ENCODE results near the gene KIF16B.
"Not testable (repeated sequence)": the region's sequence is repeated elsewhere in the genome, so short reads cannot be mapped to it uniquely, and the experiment has no call there.

Gene KIF16B

DNA sequence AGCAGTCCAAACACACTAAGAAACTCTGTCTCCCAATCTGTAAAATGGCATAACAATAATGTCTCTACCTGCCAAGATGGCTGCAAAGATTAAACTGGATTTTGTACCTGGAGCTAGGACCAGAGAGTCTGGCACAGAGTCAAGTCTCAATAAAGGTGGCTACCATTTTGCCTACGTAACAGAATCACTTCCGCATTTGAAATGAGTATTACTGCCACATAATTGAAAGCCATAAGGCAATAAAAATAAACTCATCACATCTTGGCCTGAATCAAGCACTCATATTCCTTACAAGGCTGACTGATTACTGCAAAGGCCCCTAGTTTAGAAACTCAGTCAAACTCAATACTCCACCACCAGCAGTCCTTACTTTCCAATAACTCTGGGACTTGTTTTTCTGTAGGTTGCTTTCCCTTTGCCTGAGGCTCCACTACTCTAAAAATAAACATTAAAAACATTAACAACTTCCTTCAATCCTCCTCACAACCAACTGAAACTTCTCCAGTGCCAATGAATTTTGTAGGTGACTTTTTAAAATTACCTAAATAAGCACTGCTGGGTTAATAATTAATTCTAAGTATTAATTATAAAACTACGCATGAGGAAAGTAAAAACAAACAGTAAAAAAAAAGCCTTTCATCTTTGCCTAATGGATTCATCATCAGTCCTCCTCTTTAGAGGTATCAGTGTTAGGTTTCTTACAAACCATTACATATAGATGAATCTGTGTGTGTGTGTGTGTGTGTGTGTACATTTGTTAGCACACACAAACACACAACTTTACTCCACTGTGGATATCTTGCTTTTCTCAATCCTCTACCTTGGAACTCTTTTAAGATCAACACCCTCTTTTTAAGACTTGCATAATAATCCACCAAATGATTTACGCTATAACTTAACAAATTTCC lies 3.7 kb downstream of the KIF16B start:
- H3K36me3 ChIP-seq (ENCODE audit: control insufficient read depth in 1 of 2, insufficient read depth in 2 of 2, low read depth in 1 of 2, low read length in 2 of 2), result no peaks in the 10 kb centered on the region
- H3K27me3 ChIP-seq (ENCODE audit: control insufficient read depth in 1 of 2, insufficient read depth in 1 of 2, low read length in 2 of 2), result no peaks in the 10 kb centered on the region
- H2AK5ac ChIP-seq (ENCODE audit: low read length, severe bottlenecking), result no peak overlapping the region
- H4K91ac ChIP-seq (ENCODE audit: low read length), result no peak overlapping the region
- H3K18ac ChIP-seq (ENCODE audit: low read depth in 1 of 2, low read length in 2 of 2), result no peak overlapping the region
- no peak overlapping the region for H3K4ac ChIP-seq (ENCODE audit: low read depth in 1 of 2, low read length in 2 of 2)
- no peak overlapping the region for H2BK5ac ChIP-seq (ENCODE audit: low read depth, low read length, poor library complexity, severe bottlenecking)
- H3K4me3 ChIP-seq (ENCODE audit: insufficient read depth in 1 of 2, low read depth in 1 of 2, low read length in 2 of 2), result no peak overlapping the region
- H3K9me3 ChIP-seq (ENCODE audit: control insufficient read depth, low read length), result no peaks in the 10 kb centered on the region
- no peak overlapping the region for H3K14ac ChIP-seq (ENCODE audit: low read length in 2 of 2)
- no peak for DNase-seq
- H2BK12ac ChIP-seq (ENCODE audit: low read length in 2 of 2), result no peak overlapping the region
- 96% methylated on average over 2 of the region's 4 CpGs for WGBS
- no peak overlapping the region for H3K27ac ChIP-seq (ENCODE audit: low read length, poor library complexity, severe bottlenecking)
- peaks cover 4% of the 10 kb centered on the region for H3K4me1 ChIP-seq (ENCODE audit: control insufficient read depth, insufficient read depth, low read depth, low read length)
- H4K8ac ChIP-seq (ENCODE audit: low read length), result no peak overlapping the region
- H3K79me1 ChIP-seq (replicated peaks; ENCODE audit: low read length, poor library complexity, severe bottlenecking), result peaks cover 30% of the 10 kb centered on the region
- H2BK120ac ChIP-seq (ENCODE audit: low read depth, low read length), result no peak overlapping the region
- H3K23ac ChIP-seq (ENCODE audit: low read length in 2 of 2), result no peak overlapping the region
- no peak overlapping the region for H2AFZ ChIP-seq (ENCODE audit: low read depth, low read length)
- H3K9ac ChIP-seq (ENCODE audit: low read length), result no peak overlapping the region
- no peak overlapping the region for H3K4me2 ChIP-seq (ENCODE audit: low read length, poor library complexity, severe bottlenecking)
- H2BK15ac ChIP-seq (ENCODE audit: low read depth, poor library complexity, severe bottlenecking), result no peak overlapping the region

DNA sequence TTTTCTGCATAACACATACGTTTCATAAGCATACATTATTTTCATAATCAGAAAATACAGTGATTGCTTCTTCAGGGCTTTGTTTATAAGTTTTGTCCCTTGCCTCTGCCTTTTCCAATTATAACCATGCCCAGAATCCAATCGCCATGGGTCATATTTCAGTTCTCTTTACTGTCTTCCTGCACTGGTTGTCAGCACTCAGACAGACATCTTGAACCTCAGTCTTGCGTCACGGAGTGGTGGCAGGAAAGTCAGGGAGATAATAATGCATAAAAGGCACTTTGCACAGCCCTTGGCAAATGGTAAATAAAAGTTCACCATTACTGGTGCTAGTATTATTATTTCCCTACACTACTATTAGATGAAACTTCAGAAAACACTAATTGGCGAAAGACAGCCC lies 7.2 kb downstream of the KIF16B start:
- Histone ChIP-seq H3K4me1 (ENCODE audit: control insufficient read depth, insufficient read depth, low read depth, low read length) (no peaks in the 10 kb centered on the region), H3K36me3 (ENCODE audit: control insufficient read depth in 1 of 2, insufficient read depth in 2 of 2, low read depth in 1 of 2, low read length in 2 of 2) (no peaks in the 10 kb centered on the region), H3K9me3 (ENCODE audit: control insufficient read depth, low read length) (no peaks in the 10 kb centered on the region), H3K23ac (ENCODE audit: low read length in 2 of 2) (no peak overlapping the region), H3K4ac (ENCODE audit: low read depth in 1 of 2, low read length in 2 of 2) (no peak overlapping the region), H3K9ac (ENCODE audit: low read length) (no peak overlapping the region), H4K8ac (ENCODE audit: low read length) (no peak overlapping the region), H3K14ac (ENCODE audit: low read length in 2 of 2) (no peak overlapping the region), H4K91ac (ENCODE audit: low read length) (no peak overlapping the region), H2BK15ac (ENCODE audit: low read depth, poor library complexity, severe bottlenecking) (no peak overlapping the region), H3K79me1 (replicated peaks; ENCODE audit: low read length, poor library complexity, severe bottlenecking) (peaks cover 28% of the 10 kb centered on the region), H3K27me3 (ENCODE audit: control insufficient read depth in 1 of 2, insufficient read depth in 1 of 2, low read length in 2 of 2) (no peaks in the 10 kb centered on the region), H2BK5ac (ENCODE audit: low read depth, low read length, poor library complexity, severe bottlenecking) (no peak overlapping the region), H3K4me3 (ENCODE audit: insufficient read depth in 1 of 2, low read depth in 1 of 2, low read length in 2 of 2) (no peak overlapping the region), H2AFZ (ENCODE audit: low read depth, low read length) (no peak overlapping the region), H3K27ac (ENCODE audit: low read length, poor library complexity, severe bottlenecking) (no peak overlapping the region), H2BK120ac (ENCODE audit: low read depth, low read length) (no peak overlapping the region), H3K18ac (ENCODE audit: low read depth in 1 of 2, low read length in 2 of 2) (no peak overlapping the region), H2AK5ac (ENCODE audit: low read length, severe bottlenecking) (no peak overlapping the region), H3K4me2 (ENCODE audit: low read length, poor library complexity, severe bottlenecking) (no peak overlapping the region), H2BK12ac (ENCODE audit: low read length in 2 of 2) (no peak overlapping the region)
- no peak for DNase-seq
- 95% methylated on average over 5 of the region's 5 CpGs for WGBS

DNA sequence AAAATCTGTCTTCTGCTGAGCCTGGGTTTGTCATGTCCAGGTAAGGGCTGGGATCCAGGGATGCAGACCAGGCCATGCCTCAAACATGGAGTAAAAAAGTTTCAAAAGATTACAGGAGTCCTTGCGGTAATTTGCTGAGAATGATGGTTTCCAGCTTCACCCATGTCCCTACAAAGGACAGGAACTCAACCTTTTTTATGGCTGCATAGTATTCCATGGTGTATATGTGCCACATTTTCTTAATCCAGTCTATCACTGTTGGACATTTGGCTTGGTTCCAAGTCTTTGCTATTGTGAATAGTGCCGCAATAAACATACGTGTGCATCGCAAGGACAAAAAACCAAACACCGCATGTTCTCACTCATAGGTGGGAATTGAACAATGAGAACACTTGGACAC lies 9.2 kb downstream of the KIF16B start:
- DNase-seq; H2AFZ ChIP-seq (ENCODE audit: low read depth, low read length): not testable (repeated sequence)
- 97% methylated on average over 5 of the region's 5 CpGs for WGBS

DNA sequence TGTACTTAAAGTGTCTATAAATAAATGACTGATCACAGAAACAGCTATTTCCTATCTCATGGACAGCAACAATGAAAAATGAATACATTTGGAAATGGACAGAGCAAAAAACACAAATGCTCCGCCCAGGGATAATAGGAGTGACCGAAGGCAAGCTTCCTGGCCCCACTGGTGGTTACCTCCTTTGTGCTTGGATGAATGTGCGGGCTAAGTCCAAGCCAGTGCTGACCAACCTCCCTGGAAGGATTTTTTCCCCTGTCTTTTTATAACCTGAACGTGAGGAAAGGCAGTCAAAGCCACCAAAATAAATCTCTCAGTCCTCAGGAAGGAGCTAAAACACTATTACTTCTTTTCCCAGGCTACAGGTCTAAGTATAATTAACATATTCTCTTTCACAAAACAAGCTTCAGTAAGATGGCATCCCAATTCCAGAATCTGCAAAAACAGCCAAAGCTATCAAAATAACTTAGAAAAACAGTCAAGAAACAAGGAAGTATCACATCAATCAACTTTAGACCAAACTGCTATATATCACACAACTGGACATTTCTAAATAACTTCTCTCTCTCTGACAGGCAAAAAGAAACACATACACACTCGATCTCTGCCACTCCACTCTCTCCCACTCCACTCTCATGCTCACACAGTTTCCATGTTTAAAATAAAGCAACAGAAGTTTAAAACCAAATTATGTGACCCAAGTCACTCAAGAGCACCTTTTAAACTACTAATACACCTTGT lies 10.0 kb downstream of the KIF16B start:
- no peak overlapping the region for H2AFZ ChIP-seq (ENCODE audit: low read depth, low read length)
- no peak overlapping the region for H2BK120ac ChIP-seq (ENCODE audit: low read depth, low read length)
- no peaks in the 10 kb centered on the region for H3K27me3 ChIP-seq (ENCODE audit: control insufficient read depth in 1 of 2, insufficient read depth in 1 of 2, low read length in 2 of 2)
- no peak overlapping the region for H2AK5ac ChIP-seq (ENCODE audit: low read length, severe bottlenecking)
- no peak overlapping the region for H2BK15ac ChIP-seq (ENCODE audit: low read depth, poor library complexity, severe bottlenecking)
- H3K23ac ChIP-seq (ENCODE audit: low read length in 2 of 2), result no peak overlapping the region
- H3K79me1 ChIP-seq (replicated peaks; ENCODE audit: low read length, poor library complexity, severe bottlenecking), result peaks cover 36% of the 10 kb centered on the region
- 70% methylated on average over 5 of the region's 5 CpGs for WGBS
- no peaks in the 10 kb centered on the region for H3K36me3 ChIP-seq (ENCODE audit: control insufficient read depth in 1 of 2, insufficient read depth in 2 of 2, low read depth in 1 of 2, low read length in 2 of 2)
- H3K4me2 ChIP-seq (ENCODE audit: low read length, poor library complexity, severe bottlenecking), result no peak overlapping the region
- no peaks in the 10 kb centered on the region for H3K9me3 ChIP-seq (ENCODE audit: control insufficient read depth, low read length)
- H4K8ac ChIP-seq (ENCODE audit: low read length), result no peak overlapping the region
- no peak overlapping the region for H3K18ac ChIP-seq (ENCODE audit: low read depth in 1 of 2, low read length in 2 of 2)
- H4K91ac ChIP-seq (ENCODE audit: low read length), result no peak overlapping the region
- no peak overlapping the region for H2BK12ac ChIP-seq (ENCODE audit: low read length in 2 of 2)
- H3K4me3 ChIP-seq (ENCODE audit: insufficient read depth in 1 of 2, low read depth in 1 of 2, low read length in 2 of 2), result no peak overlapping the region
- no peak overlapping the region for H3K27ac ChIP-seq (ENCODE audit: low read length, poor library complexity, severe bottlenecking)
- no peak for DNase-seq
- no peak overlapping the region for H3K14ac ChIP-seq (ENCODE audit: low read length in 2 of 2)
- H3K4me1 ChIP-seq (ENCODE audit: control insufficient read depth, insufficient read depth, low read depth, low read length), result no peaks in the 10 kb centered on the region
- H3K4ac ChIP-seq (ENCODE audit: low read depth in 1 of 2, low read length in 2 of 2), result no peak overlapping the region
- no peak overlapping the region for H3K9ac ChIP-seq (ENCODE audit: low read length)
- H2BK5ac ChIP-seq (ENCODE audit: low read depth, low read length, poor library complexity, severe bottlenecking), result no peak overlapping the region

More for the DNA sequence above, 9.2 kb downstream of the KIF16B start:
- not testable (repeated sequence) for H3K23ac ChIP-seq (ENCODE audit: low read length in 2 of 2); H3K4me2 ChIP-seq (ENCODE audit: low read length, poor library complexity, severe bottlenecking); H2AK5ac ChIP-seq (ENCODE audit: low read length, severe bottlenecking); H2BK120ac ChIP-seq (ENCODE audit: low read depth, low read length); H3K4me3 ChIP-seq (ENCODE audit: insufficient read depth in 1 of 2, low read depth in 1 of 2, low read length in 2 of 2); H3K4me1 ChIP-seq (ENCODE audit: control insufficient read depth, insufficient read depth, low read depth, low read length); H3K4ac ChIP-seq (ENCODE audit: low read depth in 1 of 2, low read length in 2 of 2); H4K91ac ChIP-seq (ENCODE audit: low read length); H4K8ac ChIP-seq (ENCODE audit: low read length); H3K9ac ChIP-seq (ENCODE audit: low read length); H3K27ac ChIP-seq (ENCODE audit: low read length, poor library complexity, severe bottlenecking); H3K36me3 ChIP-seq (ENCODE audit: control insufficient read depth in 1 of 2, insufficient read depth in 2 of 2, low read depth in 1 of 2, low read length in 2 of 2); H2BK5ac ChIP-seq (ENCODE audit: low read depth, low read length, poor library complexity, severe bottlenecking); H3K9me3 ChIP-seq (ENCODE audit: control insufficient read depth, low read length); H3K14ac ChIP-seq (ENCODE audit: low read length in 2 of 2); H2BK12ac ChIP-seq (ENCODE audit: low read length in 2 of 2); H3K27me3 ChIP-seq (ENCODE audit: control insufficient read depth in 1 of 2, insufficient read depth in 1 of 2, low read length in 2 of 2); H2BK15ac ChIP-seq (ENCODE audit: low read depth, poor library complexity, severe bottlenecking); H3K18ac ChIP-seq (ENCODE audit: low read depth in 1 of 2, low read length in 2 of 2)
- H3K79me1 ChIP-seq (replicated peaks; ENCODE audit: low read length, poor library complexity, severe bottlenecking), result peaks cover 37% of the 10 kb centered on the region

Data from mesenchymal stem cell (in vitro differentiated cells and primary cell).